NCI-H2029 treated with DMSO at 0.1 percent for 48 hours (cell line): Measurements from ENCODE around the gene SYDE1.

Source experiments
- DNase-seq: peaks from one replicate; lab custom pipeline; 2025; lab: John Stamatoyannopoulos, UW

Gene SYDE1

DNA sequence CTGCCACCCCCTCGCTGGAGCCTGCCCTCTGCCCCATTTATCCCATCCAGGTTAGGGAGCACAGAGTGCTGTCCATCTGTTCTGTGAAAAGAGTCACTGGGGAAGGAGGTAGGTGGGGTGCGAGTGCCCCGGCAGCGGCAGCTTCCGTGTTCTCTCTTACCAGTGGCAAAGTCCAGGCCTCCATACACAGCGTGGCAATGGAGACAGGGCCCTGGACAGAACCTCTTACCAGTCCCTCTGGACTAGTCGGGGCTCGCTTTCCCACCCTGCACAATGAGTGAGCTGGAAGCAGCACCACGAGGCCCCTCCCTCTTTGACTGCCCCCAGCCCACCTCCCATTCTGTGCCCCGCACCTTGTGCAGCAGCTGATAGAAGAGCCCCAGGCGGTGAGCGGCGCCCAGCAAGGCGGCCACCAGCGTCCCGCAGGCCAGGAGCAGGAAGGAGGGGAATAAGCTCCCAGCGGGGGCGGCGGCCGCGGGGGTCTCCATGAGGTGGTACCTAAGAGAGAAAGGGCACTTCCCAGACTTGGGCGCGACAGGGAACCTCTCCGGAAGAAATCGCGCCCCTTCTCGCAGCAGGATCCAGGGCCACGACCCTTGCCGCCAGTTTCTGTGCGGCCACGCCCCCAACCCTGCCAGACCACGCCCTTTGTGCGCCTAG is 17.5 kb downstream of the SYDE1 start:
- DNase-seq: no peak

DNA sequence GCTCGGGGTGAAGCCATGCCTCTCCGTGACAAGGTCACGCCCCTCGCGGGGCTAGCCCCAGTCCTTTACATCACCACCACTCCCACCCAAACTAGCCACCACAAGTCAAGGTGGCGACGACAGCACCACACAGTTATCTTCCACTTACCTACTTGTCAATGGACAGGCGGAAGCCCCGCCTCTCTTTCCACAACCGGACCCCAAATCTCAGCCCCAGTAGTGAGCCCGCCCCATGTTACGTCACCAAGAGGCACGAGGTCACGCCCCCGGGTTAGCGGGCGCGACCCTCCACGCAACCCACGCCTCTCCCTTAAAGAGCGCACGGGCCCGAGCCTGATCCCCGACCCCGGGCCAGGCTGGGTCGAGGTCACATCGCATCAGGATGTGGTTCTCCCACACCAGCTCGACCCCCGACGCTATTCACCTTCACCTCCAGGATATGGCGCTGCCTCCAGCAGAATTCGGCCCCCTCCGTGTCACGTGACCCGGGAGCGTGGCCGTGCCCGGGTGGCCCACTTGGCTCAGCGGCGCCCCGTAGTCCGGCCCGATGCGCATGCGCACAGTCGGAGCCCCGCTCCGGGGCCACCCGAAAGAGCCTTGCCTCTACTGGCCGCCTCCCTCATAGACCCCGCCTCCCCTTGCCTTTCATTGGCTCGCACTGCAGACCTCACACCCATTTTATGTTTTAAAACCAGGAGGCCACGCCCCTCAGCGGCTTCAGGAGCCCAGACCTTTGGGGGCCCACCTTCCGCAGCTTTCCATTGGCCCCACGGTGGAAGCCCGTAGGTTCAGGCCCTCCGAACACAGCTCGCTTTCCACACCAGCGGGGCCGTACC is 18.2 kb downstream of the SYDE1 start:
- DNase-seq: peak; percentile 92

DNA sequence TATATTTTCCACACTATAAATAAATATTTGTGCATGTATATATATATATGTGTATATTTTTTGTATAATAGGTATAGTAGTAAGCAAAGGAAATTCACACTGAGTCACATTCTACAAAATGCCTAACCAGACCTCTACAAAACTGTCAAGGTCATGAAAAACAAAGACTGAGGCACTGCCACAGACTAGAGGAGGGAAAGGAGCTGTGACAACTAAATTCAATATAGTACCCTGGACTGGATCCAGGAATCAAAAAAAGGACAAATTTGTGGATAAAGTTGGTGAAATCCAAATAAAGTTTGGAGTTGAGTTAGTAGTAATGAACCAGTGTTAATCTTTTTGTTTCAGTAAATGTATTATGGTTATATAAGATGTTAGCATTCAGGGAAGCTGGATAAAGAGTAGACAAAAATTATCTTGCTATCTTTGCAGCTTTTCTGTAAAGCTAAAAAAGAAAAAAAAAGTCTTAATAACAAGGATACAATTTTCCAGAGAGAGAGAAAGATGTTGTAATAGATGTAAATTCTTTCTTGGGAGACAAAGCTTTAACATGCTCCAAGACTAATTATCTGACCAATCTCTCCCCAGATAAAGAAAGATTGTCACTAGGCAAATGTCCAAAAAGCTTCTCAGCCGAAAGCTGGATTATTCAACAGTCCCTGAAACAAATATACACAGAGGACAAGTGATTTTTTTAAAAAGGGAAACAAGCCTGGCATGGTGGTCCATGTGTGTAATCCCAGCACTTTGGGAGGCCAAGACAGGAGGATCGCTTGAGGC is 19.1 kb downstream of the SYDE1 start:
- DNase-seq: no peak

DNA sequence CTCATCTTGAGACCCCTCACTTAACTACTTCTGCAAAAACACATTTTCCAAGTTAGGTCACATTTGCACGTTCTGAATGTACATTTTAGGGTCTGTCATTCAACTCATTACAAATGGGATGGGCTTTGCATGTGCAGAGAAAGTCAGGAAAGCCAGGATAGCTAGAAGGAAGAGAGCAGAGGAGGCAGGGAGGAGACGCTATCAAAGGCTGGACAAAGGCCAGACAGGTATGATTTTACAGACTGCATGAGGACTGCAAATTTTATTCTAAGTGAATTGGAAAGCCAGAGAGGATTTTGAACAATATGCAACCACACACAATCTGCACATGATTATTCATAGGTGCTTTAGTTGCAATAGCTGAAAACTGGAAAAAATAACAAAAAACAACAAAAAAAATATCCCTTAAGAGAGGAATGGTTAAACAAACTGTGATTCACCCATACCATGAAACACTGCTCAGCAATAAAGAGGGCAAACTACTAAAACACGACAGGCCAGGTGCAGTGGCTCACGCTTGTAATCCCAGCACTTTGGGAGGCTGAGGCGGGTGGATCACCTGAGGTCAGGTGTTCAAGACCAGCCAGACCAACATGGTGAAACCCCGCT is 21.1 kb downstream of the SYDE1 start:
- DNase-seq: no peak

DNA sequence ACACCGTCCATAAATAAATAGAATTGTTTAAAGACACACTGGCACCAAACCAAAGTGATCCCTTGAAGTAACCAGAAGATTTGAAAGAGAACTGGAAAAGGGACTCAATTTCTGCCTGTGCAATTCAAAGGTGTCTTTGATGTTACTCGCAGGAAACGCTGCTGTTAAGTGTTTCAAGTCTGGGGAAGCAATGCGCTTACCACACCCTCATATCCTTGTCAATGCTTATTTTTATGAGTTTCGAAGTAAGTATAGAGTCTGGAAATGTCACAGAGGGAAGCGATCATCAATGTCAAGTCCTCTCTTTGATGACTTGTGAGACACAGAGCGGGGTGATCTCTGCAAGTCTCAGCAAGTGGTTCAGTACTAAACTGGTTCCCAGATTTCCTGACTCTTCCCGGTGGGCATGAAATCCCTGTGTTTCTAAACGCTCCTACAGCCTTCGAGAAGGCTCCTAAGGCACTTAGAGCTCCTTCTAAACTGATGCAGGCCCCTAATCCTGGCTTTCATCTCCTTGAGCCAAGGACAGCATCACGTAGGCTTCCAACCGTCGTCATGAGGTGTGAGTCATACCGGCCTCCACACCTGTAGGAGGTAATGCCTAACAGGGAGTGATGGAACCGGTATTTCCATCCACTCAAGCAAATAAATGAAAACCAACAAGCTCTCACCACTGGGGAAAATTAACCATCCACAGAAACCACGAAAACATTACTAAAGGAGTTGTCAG is 22.8 kb downstream of the SYDE1 start:
- no peak for DNase-seq

DNA sequence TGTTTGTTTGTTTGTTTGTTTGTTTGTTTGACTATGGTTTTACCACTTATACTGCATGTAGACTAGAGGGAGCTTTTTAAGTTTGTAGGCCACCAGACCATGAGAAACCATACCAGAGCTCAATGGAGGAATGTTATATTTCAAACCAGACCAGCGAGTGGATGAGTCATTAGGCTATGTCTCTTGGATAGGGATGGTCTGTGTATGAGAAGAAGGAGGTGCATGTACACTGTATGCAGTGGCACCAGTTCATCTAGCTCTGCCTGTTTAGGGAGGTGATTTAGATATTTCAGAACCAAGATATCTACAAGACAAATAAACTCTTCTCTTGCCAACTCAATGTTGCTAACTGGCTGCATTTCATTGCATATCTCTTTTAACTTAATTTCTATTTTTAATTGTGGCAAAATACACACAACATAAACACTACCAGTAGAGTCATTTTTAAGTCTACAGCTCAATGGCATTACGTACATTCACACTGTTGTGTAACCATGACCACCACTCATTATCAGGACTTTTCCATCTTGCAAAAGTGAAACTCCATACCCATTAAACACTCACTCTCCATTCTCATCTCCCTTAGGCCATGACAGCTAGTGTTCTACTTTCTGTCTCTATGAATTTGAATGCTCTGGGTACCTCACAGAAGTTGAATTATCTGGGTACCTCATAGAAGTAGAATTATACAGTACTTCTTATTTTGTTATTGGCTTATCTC is 29.2 kb downstream of the SYDE1 start:
- DNase-seq: no peak

DNA sequence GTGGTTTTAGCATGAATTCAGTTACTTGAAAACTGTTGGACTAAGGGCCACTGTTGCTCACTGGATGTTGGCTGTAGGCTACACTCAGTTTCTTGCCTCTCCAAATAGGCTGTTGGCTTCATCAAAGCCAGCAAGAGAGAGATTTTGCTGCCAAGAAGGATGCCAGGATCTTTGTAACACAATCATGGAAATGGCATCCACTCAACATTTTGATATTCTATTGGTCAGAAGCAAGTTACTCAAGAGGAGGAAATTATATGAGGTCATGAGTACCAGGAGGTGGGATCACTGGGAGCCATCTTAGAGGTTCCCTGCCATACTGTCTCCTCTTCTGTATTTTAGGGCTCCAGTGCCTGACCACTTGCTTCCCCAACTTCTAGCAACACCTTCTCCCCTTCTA is 30.6 kb downstream of the SYDE1 start:
- DNase-seq: no peak

DNA sequence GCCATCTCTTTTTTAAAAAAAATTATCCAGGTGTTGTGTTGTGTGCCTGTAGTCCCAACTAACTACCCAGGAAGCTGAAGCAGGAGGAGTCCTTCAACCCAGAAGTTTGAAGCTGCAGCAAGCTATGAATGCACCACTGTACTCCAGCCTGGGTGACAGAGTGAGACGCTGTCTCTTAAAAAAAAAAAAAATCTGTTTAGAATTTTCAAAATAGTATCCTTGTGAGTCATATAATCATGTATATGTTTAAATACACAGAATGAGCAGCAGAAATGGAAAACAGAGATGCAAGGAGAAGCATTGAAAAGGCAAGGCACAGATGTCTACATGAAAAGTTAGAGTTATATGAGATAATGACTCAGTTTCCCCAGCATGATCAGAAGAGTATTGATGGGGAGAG is 31.2 kb downstream of the SYDE1 start:
- DNase-seq: no peak

DNA sequence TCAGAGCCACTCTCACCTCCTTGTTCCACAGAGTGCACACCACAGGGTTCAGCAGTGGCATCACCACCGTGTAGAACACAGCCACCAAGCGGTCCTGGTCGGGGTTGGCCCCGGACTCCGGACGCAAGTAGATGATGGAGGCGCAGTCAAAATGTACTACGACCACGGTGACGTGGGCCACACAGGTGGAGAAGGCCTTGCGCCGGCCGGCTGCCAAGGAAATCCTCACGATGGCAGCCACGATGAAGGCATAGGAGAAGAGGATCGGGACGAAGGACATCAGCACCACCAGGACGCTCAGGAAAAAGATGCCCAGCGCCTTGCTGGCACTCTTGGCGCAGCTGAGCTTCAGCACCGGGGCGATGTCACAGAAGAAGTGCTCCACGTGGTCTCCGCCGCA is 33.9 kb downstream of the SYDE1 start:
- no peak for DNase-seq

DNA sequence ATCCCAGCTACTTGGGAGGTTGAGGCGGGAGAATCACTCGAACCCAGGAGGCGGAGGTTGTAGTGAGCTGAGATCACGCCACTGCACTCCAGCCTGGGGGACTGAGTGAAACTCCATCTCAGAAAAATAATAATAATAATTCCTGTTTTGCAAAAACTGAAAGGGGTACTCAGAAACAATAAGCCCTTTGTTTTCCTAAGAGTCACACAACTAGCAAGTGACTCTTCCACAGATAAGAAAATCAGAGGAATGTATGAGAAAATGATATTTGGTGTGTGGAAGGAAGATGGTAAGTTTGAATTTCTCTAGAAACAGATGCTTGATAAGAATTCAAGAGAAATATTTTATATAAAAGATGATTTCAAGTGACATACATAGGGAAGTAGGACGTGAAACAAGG is 35.1 kb downstream of the SYDE1 start:
- no peak for DNase-seq

DNA sequence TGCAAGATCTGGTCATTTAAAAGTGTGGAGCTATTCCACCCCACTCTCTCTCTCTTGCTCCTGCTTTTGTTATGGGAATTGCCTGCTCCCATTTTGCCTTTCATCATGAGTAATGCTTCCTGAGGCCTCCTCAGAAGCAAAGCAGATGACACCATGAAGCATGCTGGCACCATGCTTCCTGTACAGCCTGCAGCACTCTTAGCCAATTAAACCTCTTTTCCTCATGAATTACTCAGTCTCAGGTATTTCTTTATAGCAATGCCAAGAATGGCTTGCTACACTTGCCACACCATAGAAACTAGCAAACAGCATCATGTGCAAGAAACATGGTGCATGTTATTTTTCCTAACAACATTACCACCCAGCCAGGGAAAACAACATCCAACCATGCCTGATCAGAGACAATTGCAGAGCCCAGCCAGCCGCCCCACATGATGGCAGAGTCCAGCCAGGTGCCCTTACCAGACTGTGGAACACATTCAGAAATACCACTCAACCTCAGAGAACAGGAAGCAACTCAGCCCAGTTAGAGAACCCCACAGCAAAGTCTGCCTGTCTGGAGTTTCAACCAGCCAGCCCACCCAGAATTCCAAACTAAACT is 36.9 kb downstream of the SYDE1 start:
- no peak for DNase-seq

DNA sequence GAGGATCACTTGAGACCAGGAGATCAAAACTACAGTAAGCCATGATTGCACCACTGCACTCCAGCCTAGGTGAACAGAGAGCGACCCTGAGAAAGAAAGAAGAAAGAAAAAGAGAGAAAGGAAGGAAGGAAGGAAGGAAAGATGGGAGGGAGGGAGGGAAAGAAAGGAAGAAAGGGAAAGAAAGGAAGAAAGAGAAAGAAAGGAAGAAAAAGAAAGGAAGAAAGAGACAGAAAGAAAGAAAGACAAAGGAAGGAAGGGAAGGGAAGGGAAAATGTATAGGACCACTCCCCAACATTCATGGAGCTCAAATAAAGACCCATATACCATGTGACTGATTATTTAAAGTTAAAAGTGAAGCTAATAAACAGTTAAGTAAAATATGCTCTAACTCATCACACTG is 39.9 kb downstream of the SYDE1 start:
- no peak for DNase-seq

DNA sequence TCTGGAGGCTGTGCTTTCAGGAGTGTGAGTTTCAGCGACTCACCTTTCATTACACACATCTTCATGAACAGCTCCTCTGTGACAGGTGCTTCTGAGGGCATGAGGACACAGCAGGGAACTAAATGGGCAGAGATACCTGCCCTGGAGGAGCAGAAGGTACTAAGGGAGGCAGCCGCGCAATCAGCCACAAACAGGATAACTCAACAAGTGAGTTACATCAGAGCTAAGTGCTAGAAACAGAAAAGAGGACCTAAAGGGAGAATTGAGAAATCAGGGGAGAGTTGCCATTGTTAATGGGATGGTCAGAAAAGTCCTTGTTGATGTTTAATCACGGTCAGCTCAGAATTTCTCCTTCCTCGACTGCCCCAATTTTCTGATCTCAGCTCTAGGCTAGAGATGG is 42.5 kb downstream of the SYDE1 start:
- no peak for DNase-seq

DNA sequence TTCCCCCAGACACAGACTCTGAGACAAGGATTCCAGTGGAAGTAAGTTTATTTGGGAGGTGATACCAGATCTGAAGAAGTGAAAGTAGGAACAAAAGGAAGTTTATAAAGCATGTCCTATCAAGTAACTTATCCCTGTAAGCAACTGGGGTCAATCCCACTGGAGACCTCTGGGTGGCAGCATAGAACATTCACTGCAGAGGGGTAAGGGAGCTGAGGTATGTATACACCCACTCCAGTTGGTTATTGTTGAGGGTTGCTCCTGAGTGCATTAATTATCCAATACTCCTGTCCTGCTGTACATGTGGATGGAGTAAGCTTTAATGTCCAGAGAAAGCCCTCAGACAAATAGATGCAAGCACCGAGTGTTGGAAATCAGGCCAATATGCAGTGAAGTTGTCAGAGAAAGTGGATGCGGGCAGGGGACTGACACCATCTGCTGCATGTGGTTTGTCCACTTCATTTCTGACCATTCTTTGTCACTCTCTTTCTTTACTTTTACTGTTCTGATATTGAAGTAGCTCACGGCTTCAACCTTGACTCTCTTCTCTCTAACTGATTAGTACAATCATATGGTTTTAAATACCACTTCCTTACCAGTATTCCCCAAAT is 46.9 kb downstream of the SYDE1 start:
- DNase-seq: peak; percentile 14

DNA sequence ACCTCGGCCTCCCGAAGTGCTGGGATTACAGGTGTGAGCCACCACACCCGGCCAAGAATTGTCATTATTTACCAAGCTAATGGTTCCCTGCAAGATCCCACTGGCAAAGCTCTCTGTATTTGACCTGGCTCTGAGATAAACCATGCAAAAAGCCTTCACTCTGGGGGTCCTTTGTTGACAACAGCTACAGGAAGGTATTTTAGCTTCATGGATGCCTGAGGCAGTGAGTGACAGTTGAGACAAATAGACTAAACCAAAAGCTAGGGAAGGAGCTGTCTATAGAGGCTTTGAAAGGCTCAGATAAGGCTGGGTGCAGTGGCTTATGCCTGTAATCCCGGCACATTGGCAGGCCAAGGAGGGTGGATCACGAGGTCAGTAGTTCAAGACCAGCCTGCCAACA is 48.1 kb downstream of the SYDE1 start:
- no peak for DNase-seq

DNA sequence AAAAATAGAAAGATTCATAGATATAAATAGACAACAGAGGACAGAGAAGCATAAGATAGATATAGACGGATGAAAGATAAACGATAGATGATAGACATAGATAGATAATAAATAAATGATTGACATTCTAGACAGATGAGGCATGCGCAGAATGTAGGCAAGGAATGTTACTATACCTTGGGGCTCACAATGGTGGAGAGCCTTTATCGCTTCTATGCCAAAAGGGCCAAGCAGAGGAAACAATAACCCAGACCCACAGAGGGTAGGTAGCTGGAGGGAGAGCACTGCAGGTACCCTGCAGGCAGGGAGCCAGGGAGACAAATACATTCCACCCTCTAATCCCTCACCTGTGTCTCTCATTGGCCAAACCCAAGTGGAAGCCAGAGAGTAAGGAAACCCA is 49.2 kb downstream of the SYDE1 start:
- DNase-seq: no peak

DNA sequence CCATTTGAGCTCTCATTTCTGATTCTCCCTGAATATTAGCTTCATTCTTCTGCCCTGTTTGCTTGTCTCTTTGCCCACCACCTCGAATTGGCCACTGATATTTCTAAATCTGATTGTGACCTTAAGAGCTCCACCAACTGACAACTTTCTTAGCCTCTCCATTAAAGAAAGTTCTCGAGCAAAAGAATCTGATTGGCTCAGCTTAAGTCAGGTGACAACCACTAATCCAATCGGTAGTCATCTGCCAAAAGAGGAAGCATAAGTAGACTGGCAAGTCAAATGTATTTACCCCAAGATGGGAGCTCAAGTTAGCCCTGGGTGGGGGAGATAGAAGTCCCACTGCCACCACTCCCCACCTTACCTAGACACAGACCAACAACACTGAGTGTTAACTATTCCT is 52.0 kb downstream of the SYDE1 start:
- DNase-seq: no peak

DNA sequence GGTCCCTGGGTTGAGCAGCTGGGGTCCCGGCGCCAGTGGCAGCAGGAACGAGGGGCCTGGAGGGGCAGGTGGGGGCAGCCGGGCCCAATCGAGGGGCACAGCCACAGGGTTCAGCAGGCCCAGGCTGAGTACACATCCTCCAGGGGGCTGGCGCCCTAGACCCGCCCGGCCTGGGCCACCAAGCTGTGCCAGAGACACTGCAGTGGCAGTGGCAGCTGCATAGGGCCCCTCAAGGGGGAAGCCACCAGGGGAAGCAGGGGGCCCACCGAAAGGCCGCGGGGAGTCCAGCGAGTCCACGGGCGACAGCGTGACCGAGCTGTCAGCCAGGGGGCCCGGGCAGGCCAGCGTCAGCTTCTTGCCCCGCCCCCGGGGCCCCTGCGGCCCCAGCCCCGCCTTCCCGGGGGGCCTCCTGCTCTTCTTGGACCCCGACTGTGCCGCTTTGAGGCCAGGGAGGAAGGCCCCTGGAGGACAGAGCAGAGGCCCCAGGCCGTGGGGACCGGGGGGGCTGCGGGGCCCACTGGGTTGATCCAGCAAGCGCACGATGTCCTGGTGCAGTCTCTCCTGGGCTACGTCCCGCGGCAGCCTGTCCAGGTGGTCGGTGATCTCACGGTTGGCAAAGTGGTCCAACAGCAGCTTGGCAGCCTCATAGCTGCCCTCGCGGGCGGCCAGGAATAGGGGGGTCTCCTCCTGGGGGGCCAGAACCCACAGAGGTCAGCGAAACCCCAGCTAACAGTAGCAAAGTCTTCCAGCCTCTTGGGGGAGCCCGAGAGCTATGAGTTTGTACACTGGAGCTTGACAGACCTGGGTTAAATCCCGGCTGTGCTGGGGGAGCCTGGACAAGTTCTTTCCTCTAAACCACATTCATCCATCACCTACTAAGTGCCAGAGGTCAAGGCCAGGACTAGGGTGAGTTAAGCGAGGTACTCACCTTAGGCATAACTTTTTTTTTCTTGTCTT is 54.1 kb downstream of the SYDE1 start:
- peak; percentile 20 for DNase-seq
